ENCODE data around the gene WNT5A.
A peak's percentile ranks its signal among the peaks of the same experiment; 100 is the strongest.

Gene WNT5A

GRCh38 chr3:55486857-55487380 is at the start of gene WNT5A:
TSS of gene WNT5A (minus strand) at chr3:55487306. CDS start at chr3:55486985, 321 bp downstream.
- peak; percentile 79 for DNase-seq (ENCODE audit: low read depth, low spot score)

- DNase-seq (ENCODE audit: low read depth, low spot score): no peak
Measured at GRCh38 chr3:55534876-55535275, 47.8 kb upstream of the WNT5A start.

DNA sequence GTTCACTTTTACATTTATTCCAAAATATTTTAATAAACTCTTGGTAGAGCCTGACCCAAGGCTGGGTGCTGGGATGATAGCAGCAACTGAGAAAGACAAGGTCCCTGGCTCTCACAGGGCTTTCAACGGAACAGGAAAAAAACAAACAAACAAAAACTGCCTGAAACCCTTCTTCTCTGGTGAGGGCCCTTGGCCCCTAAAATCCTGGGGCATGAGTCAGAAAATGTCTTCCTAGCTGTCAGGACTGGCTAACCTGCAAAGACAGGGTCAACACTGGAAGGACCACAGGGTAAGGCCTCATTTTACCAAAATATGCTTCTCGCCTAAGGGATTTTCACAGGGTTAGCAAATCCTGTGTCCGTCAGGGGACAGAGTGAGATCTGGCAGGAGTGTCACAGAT is 45.7 kb upstream of the WNT5A start:
- no peak for DNase-seq (ENCODE audit: low read depth, low spot score)

- DNase-seq (ENCODE audit: low read depth, low spot score): no peak
Measured at GRCh38 chr3:55531321-55531720, 44.2 kb upstream of the WNT5A start.

DNA sequence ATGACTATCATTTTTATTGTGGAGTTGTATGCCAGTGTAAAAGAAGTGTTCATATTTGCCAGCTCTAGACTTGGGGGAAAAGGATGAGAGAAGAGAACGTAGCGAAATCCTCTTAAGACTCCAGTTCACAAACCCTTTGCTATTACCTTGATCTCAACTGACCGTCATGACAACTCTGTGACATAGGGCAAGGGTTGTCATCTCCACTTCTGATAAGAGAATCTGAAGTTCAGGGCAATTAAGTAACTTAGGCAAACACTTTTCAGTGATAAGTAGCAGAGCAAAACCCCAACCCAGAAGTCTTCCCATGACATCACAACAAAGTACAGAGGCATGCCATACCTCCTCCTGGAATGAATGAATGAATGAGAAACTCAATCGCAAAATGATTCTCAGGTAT is 40.3 kb upstream of the WNT5A start:
- no peak for DNase-seq (ENCODE audit: low read depth, low spot score)

- no peak for DNase-seq (ENCODE audit: low read depth, low spot score)
Measured at GRCh38 chr3:55526332-55527030, 39.4 kb upstream of the WNT5A start.

- no peak for DNase-seq (ENCODE audit: low read depth, low spot score)
Measured at GRCh38 chr3:55525436-55525835, 38.3 kb upstream of the WNT5A start.

GRCh38 chr3:55524565-55525244 is 37.6 kb upstream of the WNT5A start:
- DNase-seq (ENCODE audit: low read depth, low spot score): no peak

DNA sequence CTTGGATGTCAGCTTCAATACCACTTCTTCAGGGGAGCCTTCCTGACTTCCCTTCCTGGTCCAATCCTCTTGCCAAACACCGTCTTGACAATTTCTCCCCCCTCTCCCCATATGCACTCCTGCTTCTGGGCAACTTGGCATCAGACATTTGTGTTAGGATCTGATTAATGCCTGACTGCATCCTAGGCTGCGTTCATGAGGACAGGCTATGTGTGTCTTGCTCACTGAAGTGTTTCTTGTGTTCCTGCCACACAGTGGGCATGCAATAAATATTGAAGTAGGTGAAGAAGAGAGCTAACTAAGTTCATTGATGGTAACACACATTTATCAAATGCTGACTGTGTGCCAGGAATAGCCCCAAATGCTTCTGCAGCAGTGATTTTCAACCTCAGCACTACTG is 36.4 kb upstream of the WNT5A start:
- DNase-seq (ENCODE audit: low read depth, low spot score): no peak

DNA sequence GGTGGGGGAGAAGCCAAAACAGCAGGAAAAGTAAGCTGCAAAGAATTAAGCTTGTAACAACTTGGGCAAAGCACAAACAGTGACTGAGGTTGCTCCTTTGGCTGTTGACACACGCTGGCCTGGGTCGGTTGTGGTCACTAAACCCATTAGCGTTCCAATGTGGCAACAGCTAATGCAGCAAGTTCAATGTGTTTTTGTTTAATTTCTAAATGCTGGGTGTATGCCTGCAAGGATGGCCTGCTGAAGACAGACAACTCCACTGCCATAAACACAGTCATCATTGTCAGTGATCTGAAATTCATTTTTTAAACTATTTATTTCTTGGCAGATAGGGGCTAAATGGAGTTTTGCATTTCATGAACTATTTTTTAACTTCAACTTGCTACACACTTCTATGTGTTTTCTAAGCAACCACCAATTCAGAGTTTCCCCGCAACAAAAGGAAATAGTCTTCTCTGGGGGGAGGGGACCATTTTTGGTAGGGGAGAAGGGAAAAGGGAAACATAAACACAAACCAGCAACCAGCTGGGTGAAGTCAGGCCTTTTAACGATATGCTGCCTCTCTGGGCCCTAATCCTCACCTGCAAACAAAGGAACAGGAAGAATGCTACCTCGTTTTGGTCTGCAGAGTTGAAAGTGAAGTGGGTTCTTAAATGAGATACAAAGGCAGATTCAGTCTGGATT is 34.8 kb upstream of the WNT5A start:
- peak; percentile 42 for DNase-seq (ENCODE audit: low read depth, low spot score)

DNA sequence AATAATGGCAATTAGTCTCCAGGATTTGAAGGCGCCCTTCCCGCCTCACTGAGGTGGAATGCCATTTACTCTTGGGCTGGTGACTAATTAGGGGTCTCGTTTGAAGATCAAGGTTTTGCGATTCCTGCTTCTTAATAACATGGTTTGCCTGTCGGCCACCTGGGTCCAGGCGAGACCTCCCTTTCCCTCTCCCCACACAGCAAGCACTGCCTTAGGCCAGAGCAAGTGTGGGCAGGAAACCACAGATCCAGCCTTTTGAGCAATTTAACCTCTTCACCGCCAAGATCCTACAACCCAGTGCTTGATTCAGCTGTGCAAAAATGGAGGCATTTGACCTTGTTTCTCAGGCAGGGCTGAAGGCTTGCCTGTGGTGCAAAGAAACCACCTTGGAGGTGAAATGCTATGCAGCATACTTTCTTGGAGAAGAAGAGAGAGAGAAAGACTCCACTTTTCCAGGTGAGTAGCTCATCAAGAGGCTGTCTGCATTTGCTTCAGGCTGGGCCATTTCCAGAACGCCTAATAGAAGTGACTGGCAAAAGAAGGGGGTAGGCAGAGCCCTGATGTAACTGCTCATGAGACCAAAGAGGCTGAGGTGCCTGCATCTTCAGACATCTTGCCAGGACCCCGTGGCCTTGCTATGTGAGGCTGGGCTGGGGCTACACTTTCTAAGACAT is 34.1 kb upstream of the WNT5A start:
- DNase-seq (ENCODE audit: low read depth, low spot score): peak; percentile 63

- no peak for DNase-seq (ENCODE audit: low read depth, low spot score)
Measured at GRCh38 chr3:55519019-55519418, 31.9 kb upstream of the WNT5A start.

DNA sequence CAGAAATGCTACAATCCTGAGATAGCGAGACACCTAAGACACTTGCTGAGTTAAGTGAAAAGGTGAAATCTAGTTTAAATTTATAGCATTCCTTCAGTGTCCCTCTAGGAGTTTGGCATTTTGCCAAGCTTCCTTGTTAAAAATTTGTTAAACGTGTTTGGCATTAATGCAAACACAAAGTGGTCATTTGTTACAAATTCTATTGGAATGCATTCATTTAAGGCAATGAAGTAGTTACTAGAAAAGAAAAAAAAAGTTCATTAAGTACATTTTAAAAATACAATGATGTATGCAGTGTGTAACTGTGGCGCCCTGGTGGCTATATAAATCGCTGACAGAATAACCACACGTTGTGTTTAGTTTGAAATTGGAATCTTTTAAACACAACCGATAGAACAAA is 31.3 kb upstream of the WNT5A start:
- no peak for DNase-seq (ENCODE audit: low read depth, low spot score)

GRCh38 chr3:55516392-55517030 is 29.4 kb upstream of the WNT5A start:
- no peak for DNase-seq (ENCODE audit: low read depth, low spot score)

GRCh38 chr3:55515550-55516246 is 28.6 kb upstream of the WNT5A start:
- DNase-seq (ENCODE audit: low read depth, low spot score): no peak

- DNase-seq (ENCODE audit: low read depth, low spot score): no peak
Measured at GRCh38 chr3:55514962-55515361, 27.9 kb upstream of the WNT5A start.

- peak; percentile 37 for DNase-seq (ENCODE audit: low read depth, low spot score)
Measured at GRCh38 chr3:55512571-55513343, 25.7 kb upstream of the WNT5A start.

DNA sequence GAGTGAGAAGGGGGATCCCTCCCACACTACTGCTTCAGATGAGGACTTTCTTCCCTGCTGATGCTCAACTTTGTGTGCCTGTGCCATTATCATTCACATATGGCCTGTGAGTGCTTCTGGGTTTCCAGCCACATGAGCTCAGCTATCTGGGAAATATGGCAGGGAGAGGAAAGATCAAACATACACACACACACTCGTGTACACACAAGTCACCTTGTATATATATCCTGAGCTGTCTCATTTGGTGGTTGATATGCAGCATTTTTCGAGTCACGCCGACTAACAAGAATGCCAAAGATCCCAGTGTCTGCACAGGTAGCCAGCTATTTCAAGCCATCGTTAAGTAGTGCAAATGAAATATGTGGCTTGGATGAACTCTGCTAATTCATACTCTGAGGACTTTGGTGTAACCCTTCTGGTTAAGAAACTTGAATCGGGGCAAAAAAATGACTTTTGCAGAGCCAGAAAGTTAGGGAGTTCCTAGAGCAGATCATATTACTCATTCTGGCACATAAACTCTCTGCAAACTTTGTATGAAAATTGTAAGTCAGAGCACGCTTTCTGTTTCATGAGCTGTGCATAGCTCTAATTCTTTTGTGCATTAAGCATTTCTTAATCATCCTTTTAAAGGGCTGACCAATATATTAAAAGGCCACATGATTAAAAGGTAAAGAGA is 24.9 kb upstream of the WNT5A start:
- no peak for DNase-seq (ENCODE audit: low read depth, low spot score)

DNA sequence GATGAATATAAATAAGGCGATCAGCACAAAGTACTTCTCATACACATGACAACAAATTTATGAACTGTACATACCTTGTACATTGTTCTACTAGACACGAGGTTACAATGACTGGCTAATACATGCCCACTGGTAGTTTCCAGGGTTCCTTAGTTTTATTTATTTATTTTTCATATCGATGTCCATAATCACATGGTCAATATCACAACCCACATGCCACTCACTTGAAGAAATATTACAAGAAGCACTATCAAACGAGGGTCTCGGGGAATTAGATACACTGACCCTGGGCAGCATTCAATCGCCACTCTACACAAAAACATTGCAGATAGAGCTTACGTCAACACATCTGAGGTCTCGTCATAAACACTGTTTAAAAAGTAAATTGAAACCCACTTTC is 21.2 kb upstream of the WNT5A start:
- no peak for DNase-seq (ENCODE audit: low read depth, low spot score)

- DNase-seq (ENCODE audit: low read depth, low spot score): no peak
Measured at GRCh38 chr3:55507808-55508207, 20.7 kb upstream of the WNT5A start.

Data from ELF-1 (cell line).